Heart left ventricle (tissue), 16 donors: ENCODE measurements around the gene DOCK8. TPM values are rescaled to one million over a fixed set of nuclear protein-coding genes. Genes with fewer than 3 reads are reported as not detected.

ENCODE experiments used
- ATAC-seq, 4 donors: fragments of 200-7000 bp; cut with Tn5 transposase; one replicate each; pipeline ENCODE4 v1.9.1; 2020 to 2022; ENCODE audit warnings: moderate library complexity in 4 of 4, mild to moderate bottlenecking in 3 of 4, moderate number of reproducible peaks in 1 of 4
- DNase-seq, 5 donors: peaks; one replicate each; pipeline ENCODE4 v3.0.0-alpha.2; 2020
- H3K27ac ChIP-seq, 12 donors: fragments of 200-600 bp; sonication (generic) in 4 of 12; one replicate each; pipeline versions ENCODE4 v1.5.0 to v1.8.0; 2016 to 2022; ENCODE audit warnings: mild to moderate bottlenecking in 2 of 12
- H3K27me3 ChIP-seq, 9 donors: fragments of 200-600 bp; sonication (generic) in 2 of 9; one replicate each; pipeline versions ENCODE4 v1.5.1 to v1.8.0; 2016 to 2022; ENCODE audit warnings: mild to moderate bottlenecking in 3 of 9
- H3K36me3 ChIP-seq, 9 donors: fragments of 200-600 bp; sonication (generic) in 2 of 9; one replicate each; pipeline versions ENCODE4 v1.5.0 to v1.8.0; 2018 to 2022; ENCODE audit warnings: mild to moderate bottlenecking in 2 of 9
- H3K4me1 ChIP-seq, 12 donors: fragments of 200-600 bp; sonication (generic) in 4 of 12; one replicate each; pipeline versions ENCODE4 v1.5.0 to v1.8.0; 2016 to 2022; ENCODE audit warnings: mild to moderate bottlenecking in 3 of 12
- H3K4me3 ChIP-seq, 12 donors: fragments of 200-600 bp; sonication (generic) in 4 of 12; one replicate each; pipeline versions ENCODE4 v1.5.0 to v1.8.0; 2017 to 2022; ENCODE audit warnings: mild to moderate bottlenecking in 9 of 12, moderate library complexity in 4 of 12
- H3K9me3 ChIP-seq, 12 donors: fragments of 200-600 bp; sonication (generic) in 4 of 12; one replicate each; pipeline versions ENCODE4 v1.5.0 to v1.8.0; 2016 to 2022; ENCODE audit warnings: mild to moderate bottlenecking in 1 of 12
- POLR2A ChIP-seq, 2 donors: fragments of 450-650 bp; IDR thresholded peaks; one replicate each; pipeline ENCODE4 v1.6.1; 2017; ENCODE audit warnings: antibody characterized with exemption in 2 of 2, mild to moderate bottlenecking in 2 of 2, moderate library complexity in 2 of 2
- WGBS, 4 donors: extraction: QIAGEN DNeasy Blood & Tissue Kit in 2 of 4; methylation state at CpG; one replicate each; pipeline versions ENCODE4 v1.1.5 to v1.1.7; 2013 to 2018; 5-methylcytosine and 5-hydroxymethylcytosine counted together
- intact Hi-C, 10 donors: fragments of 100-400 bp; cut with DNase I; formaldehyde crosslinking; loops; one replicate each; pipeline versions ENCODE4 v1.11.1 to v1.14.2; 2022
- polyA plus RNA-seq, 2 donors: library from polyadenylated mRNA; stranded (reverse); fragments of 200-250 nt; gene quantifications; one replicate each; pipeline ENCODE4 v1.2.3, GENCODE V29; 2013
- total RNA-seq, 9 donors: library from RNA; depleted of rRNA in 2 of 9; stranded (reverse); fragments of >200 nt in 2 of 9; fragmentation: NEBNext Ultra II Directional in 3 of 9; extraction: Animal tissue kit (Norgen Biotek cat#: 25700) in 3 of 9; gene quantifications; one replicate each; pipeline versions ENCODE4 v1.1.0 to v1.2.4, GENCODE V29; 2016 to 2023
- TF ChIP-seq, protein P1 (sequence below), 12 donors: fragments of 200-600 bp; sonication (generic) in 4 of 12; IDR thresholded peaks; one replicate each; pipeline versions ENCODE4 v1.5.0 to v1.8.0; 2018 to 2022; ENCODE audit warnings: antibody characterized with exemption in 12 of 12, mild to moderate bottlenecking in 5 of 12
- donor health status: ischemic (EF 13 %, LVEDD 7.1; RV severe dilation, severe dysfunction).
- donor health status: healthy with polysubstance abuse.
- donor health status: DM: no; HTN: yes; CAD: no.
- donor health status: DM: no; HTN: no; CAD: no.
- donor health status: ischemic (EF 25% LVEDD 6.9; RV normal size, moderate dysfunction).
- donor health status: ischemic (EF 25% LVEDD 5.7; RV mildly dilated, moderate dysfunction).
- donor health status: healthy.
- donor health status: DM: yes; HTN: yes; CAD: no.
- donor health status: ischemic (EF 35%, LVEDD 5.7; RV mildly dilated, moderate dysfunction).
- donor health status: nonischemic (EF 11% LVEDD 7.7; RV severe dilation, severe dysfunction).
- donor health status: DM: yes; HTN: yes; CAD: no.
- donor health status: PGD.
- donor health status: ischemic (EF 29% LVEDD 5.4; RV normal size, mild dysfunction).
- donor health status: nonischemic (EF 23%, LVEDD 6.1; RV moderate dilation, normal function).

The DOCK8 gene
- total and polyA plus RNA-seq, 11 donors = 1.2 to 36.1 (median 2.4) TPM

DNA sequence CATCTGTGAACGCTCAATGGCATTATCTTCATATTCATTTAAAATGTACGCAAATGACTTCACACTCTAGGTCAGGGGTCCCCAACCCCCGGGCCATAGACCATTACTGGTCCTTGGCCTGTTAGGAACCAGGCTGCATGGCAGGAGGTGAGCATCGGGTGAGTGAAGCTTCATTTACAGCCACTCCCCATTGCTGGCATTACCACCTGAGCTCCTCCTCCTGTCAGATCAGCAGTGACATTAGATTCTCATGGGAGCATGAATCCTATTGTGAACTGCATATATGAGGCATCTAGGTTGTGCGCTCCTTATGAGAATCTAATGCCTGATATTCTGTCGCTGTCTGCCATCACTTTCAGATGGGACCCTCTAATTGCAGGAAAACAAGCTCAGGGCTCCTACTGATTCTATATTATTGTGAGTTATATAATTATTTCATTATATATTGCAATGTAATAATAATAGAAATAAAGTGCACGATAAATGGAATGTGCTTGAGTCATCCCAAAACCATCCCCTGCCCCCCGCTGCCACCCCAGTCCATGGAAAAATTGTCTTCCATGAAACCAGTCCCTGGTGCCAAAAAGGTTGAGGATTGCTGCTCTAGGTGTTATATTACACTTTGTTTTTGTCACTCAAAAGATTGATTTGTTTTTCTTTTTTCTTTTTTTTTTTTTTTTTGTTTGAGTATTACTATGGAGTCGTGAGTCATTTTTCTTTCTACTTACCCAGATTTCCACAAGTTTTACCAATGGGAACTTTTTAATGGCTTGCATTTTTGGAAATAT is 127.2 kb downstream of the DOCK8 start:
- H3K36me3 ChIP-seq = peaks cover 0 to 96% (median 0%) of the 10 kb centered on the region in 9 donors
- TF ChIP-seq POLR2A (IDR thresholded peaks at IDR 0.05) = no peak
- TF ChIP-seq, protein P1, sequence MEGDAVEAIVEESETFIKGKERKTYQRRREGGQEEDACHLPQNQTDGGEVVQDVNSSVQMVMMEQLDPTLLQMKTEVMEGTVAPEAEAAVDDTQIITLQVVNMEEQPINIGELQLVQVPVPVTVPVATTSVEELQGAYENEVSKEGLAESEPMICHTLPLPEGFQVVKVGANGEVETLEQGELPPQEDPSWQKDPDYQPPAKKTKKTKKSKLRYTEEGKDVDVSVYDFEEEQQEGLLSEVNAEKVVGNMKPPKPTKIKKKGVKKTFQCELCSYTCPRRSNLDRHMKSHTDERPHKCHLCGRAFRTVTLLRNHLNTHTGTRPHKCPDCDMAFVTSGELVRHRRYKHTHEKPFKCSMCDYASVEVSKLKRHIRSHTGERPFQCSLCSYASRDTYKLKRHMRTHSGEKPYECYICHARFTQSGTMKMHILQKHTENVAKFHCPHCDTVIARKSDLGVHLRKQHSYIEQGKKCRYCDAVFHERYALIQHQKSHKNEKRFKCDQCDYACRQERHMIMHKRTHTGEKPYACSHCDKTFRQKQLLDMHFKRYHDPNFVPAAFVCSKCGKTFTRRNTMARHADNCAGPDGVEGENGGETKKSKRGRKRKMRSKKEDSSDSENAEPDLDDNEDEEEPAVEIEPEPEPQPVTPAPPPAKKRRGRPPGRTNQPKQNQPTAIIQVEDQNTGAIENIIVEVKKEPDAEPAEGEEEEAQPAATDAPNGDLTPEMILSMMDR (IDR thresholded peaks at IDR 0.05) = no peak
- H3K27ac ChIP-seq = no peak overlapping the region
- 80 to 86% (median 84%) methylated on average over 9 of the region's 9 CpGs for WGBS, 4 donors
- H3K27me3 ChIP-seq = peaks cover 0 to 9% (median 0%) of the 10 kb centered on the region in 9 donors
- ATAC-seq = no peak
- no peaks in the 10 kb centered on the region for H3K9me3 ChIP-seq
- intact Hi-C loops = loop anchor here in 1 of 10 donors (10.0 kb wide), 1 partner anchor 663 kb away; no protein-coding TSS in a partner anchor
- no peak overlapping the region for H3K4me3 ChIP-seq
- H3K4me1 ChIP-seq = no peaks in the 10 kb centered on the region
- DNase-seq = no peak

DNA sequence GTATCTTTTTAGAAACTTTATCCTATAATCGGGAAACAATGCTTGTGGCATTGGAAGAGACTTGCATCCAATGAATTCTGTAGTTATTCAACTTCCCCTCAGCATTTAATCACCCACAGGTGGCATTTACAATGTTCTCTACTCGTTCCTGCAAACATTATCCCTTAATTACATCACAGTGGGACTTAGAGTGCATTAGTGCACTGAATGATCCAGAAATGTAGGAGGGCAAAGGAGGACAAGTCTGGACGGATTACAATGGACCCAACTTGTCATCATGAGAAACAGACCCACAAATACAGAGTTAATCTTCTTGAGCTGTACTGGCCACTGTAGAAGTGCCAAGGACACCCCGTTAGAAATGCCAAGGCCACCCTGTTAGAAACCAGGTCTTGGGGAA is 129.1 kb downstream of the DOCK8 start:
- no peaks in the 10 kb centered on the region for H3K9me3 ChIP-seq
- intact Hi-C loops = loop anchor here in 1 of 10 donors (10.0 kb wide), 1 partner anchor 661 kb away; no protein-coding TSS in a partner anchor

DNA sequence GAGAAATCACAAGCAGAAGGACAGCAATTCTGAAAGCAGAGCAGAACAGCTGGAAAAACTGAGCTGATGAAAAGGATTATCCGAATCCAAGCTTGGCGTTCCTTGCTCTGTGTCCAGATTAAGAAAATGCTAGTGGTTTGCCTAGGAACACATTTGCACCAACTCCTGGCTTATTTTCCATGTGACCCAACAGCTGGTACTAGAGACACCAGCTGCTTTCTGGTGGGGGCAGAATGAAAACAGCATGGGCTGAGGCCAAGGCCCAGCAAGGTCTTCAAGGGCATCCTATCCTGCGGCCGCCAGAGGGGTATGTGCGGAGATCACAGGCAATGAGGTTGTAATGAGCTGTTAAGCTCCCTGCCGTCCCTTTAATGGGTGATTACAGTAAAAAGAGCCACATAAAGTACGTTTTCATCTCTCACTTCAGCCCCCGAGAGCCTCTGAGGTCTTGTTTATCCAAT is 131.5 kb downstream of the DOCK8 start:
- no peak for ATAC-seq
- no peak overlapping the region for H3K4me3 ChIP-seq
- H3K27me3 ChIP-seq = peaks cover 0 to 15% (median 0%) of the 10 kb centered on the region in 9 donors
- H3K4me1 ChIP-seq = no peaks in the 10 kb centered on the region
- intact Hi-C loops = loop anchor here in 5 of 10 donors (5.0 to 10.0 kb wide), 3 partner anchors 461 to 661 kb away; no protein-coding TSS in a partner anchor
- no peak for DNase-seq
- peaks cover 0 to 91% (median 0%) of the 10 kb centered on the region in 9 donors for H3K36me3 ChIP-seq
- no peak for TF ChIP-seq POLR2A (IDR thresholded peaks at IDR 0.05)
- TF ChIP-seq, protein P1 (IDR thresholded peaks at IDR 0.05) = no peak
- H3K27ac ChIP-seq = no peak overlapping the region
- WGBS, 4 donors = 58 to 62% (median 60%) methylated on average over 8 of the region's 8 CpGs
- no peaks in the 10 kb centered on the region for H3K9me3 ChIP-seq

More for the DNA sequence above, 129.1 kb downstream of the DOCK8 start:
- H3K36me3 ChIP-seq = peaks cover 0 to 94% (median 0%) of the 10 kb centered on the region in 9 donors
- no peak overlapping the region for H3K4me3 ChIP-seq
- WGBS, 4 donors = 61 to 74% (median 70%) methylated on average over 4 of the region's 4 CpGs
- H3K27ac ChIP-seq = no peak overlapping the region
- no peaks in the 10 kb centered on the region for H3K4me1 ChIP-seq
- H3K27me3 ChIP-seq = no peaks in the 10 kb centered on the region
- TF ChIP-seq, protein P1 (IDR thresholded peaks at IDR 0.05) = no peak
- no peak for TF ChIP-seq POLR2A (IDR thresholded peaks at IDR 0.05)
- no peak for DNase-seq
- ATAC-seq = no peak

DNA sequence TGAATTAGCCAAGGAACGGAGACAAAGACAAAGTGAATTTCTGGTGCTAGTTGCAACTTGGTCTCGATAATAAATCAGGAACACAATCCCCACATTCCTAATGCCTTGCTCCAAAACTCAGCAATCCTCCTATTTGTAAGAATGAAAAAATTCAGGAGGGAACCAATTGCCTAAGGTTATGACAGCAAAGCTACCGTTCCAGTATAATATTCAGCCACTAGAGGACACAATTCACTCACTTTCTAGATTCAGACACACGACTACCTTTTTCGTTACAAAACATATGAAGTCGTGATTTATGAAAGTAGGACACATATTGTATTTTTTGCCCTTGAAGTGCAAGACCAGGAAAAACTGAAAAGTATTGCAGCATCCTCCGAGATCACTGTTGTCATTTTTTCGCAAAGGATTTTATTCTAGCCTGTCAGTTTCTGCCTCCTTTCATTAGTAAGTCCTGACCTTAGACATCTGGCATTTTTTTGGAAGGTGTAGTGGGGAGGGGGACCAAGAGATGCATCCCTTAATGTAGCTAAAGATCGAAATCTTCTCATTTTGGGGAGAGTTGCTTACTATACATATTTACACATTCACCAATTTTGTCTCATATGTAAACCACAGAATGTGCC is 133.1 kb downstream of the DOCK8 start:
- H3K4me1 ChIP-seq = peaks cover 0 to under 1% (median 0%) of the 10 kb centered on the region in 12 donors
- no peak overlapping the region for H3K27ac ChIP-seq
- DNase-seq = no peak
- peaks cover 0 to 93% (median 0%) of the 10 kb centered on the region in 9 donors for H3K36me3 ChIP-seq
- WGBS, 4 donors = 21 to 37% (median 30%) methylated on average over 9 of the region's 9 CpGs
- H3K9me3 ChIP-seq = no peaks in the 10 kb centered on the region
- intact Hi-C loops = loop anchor here in 5 of 10 donors (5.0 to 10.0 kb wide), 3 partner anchors 460 to 660 kb away; no protein-coding TSS in a partner anchor
- peak in 2 of 4 donors; percentile 37 to 59 for ATAC-seq
- no peak for TF ChIP-seq POLR2A (IDR thresholded peaks at IDR 0.05)
- TF ChIP-seq, protein P1 (IDR thresholded peaks at IDR 0.05) = peak; percentile 47 to 78 (median 68)
- no peak overlapping the region for H3K4me3 ChIP-seq
- H3K27me3 ChIP-seq = peaks cover 0 to 15% (median 0%) of the 10 kb centered on the region in 9 donors
